AG08396 (cell line): ENCODE data around the gene TMEM169.
A peak's percentile ranks its signal among the peaks of the same experiment; 100 is the strongest.
"Not testable (repeated sequence)": the region's sequence is repeated elsewhere in the genome, so short reads cannot be mapped to it uniquely, and the experiment has no call there.

ENCODE experiments used
- DNase-seq: peaks from one replicate; pipeline ENCODE4 v3.0.0; 2012; ENCODE audit warnings: low spot score, mixed read lengths

TMEM169 gene

DNA sequence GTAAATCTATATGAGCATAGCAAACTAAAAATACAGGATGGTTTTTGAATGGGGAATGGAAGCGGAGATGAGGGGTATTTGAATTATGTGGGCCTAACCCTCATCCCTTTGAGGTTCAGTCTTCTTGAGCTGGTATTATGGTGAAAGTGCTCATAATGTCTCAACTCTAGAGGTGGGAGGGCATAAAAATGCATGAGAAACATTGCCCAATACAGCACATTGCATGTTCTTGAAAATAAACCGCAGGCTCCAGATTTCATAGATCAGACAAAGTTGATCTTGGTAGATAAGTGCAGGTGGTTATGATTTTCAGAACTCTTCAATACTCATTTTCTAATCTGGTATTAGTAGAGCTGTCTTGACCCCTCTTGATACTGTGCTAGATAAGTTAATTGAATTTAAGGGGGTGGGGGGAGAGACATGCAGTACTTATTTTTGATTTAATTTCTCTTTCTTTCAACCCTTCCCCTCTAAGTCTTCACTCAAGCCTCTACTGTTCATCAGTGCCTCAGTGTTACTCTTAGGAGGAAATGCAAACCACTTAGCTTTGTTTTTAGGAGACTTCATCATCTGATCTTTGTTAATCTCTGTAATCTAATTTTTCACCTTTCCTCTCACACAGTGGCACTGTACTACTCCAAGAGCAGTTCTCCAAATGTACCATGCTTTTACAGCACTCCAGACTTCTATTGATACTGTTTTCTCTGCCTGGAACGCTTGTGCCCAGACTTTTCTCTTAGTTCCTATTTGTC is 49.6 kb downstream of the TMEM169 start:
- no peak for DNase-seq

DNA sequence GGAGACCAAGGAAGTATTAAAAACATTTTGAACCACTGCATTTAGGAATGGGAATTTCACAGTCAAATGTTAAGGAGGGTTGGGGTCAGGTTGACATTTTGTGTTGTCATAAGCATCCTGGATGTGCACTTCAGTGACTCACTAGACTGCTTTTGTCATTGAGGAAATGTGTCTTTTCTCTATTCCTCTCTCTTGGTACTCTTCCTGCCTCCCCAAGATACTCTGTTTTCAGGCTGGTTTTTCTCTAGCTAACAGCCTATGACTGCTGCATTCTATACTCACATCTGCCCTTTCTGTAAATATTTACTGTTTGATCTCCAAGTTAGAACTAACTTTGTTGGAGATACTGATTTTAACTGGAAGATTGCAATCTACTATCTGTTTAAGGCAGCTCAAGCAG is 50.9 kb downstream of the TMEM169 start:
- DNase-seq, result no peak

DNA sequence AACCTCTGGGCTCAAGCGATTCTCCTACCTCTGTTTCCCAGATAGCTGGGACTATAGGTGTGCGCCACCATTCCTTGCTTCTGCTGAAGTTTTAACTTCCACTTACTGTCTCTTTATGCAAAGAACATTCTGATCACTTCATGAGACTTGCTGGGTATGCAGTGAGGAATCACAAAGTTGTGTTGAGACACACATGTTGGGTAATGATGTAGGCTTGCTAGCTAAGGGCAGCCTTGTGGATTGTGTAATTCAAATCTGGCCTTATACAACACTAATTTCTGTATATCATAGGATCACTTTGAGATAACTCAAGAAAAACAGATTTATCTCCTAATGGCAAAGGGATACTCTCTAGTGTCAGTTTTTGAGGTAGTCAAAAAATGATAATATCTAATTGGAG is 51.7 kb downstream of the TMEM169 start:
- DNase-seq, result no peak

DNA sequence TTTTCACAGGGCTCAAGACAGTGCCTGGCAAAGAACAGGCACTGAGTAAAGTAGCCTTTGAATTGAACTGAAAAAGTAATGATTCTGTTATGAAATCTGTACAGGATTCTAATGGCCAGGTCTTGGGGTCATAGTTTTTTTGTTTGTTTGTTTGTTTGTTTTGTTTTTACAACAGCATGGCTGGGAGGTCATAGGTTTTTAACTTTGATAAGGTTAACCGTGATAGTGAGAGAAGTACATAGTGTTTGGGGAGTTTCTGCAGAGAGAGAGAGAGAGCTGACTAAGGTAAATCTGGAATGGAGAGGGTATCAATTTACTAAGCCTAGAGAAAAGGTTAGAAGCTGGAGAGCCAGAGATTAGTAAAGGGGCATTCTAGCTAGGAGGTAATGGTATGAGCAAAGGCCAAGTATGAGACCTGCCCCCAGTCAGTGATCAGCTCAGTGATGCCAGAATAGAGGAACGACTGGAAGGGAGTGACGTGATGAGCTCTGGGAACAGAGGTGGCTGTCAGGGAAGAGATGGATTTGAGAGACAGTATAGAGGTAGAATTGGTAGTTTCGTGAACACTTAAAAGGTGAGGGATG is 53.3 kb downstream of the TMEM169 start:
- DNase-seq, result no peak

DNA sequence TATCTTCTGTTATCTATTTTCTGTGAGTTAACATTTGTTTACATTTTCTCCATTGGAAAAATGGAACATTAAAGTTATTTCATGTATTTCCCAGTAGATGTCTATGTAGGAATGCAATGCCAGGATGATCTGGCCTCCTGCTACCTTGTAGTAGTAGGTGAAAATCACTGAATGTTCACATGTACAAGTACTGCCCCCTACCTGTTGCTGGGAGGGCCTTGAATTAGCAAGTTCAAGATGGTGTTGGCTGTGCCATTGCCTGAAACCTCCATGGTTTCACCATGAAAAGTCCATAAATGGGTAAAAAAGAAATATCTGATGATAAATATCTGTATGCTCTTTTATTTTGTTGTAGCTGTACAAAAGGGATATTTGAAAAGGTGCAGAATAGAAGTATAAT is 58.2 kb downstream of the TMEM169 start:
- no peak for DNase-seq

DNA sequence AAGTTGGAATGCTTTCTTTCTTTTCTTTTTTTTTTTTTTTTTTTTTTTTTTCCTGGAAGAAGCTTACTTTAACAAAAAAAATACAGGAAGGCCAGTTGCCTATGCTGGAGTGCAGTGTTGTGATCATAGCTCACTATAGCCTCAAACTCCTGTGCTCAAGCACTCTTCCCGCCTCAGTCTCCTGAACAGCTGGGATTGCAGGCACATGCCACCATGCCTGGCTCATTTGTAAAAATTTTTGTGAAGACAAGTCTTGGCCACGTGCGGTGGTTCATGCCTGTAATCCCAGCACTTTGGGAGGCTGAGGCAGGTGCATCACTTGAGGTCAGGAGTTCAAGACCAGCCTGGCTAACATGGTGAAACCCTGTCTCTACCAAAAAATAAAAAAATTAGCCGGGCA is 59.8 kb downstream of the TMEM169 start:
- not testable (repeated sequence) for DNase-seq

DNA sequence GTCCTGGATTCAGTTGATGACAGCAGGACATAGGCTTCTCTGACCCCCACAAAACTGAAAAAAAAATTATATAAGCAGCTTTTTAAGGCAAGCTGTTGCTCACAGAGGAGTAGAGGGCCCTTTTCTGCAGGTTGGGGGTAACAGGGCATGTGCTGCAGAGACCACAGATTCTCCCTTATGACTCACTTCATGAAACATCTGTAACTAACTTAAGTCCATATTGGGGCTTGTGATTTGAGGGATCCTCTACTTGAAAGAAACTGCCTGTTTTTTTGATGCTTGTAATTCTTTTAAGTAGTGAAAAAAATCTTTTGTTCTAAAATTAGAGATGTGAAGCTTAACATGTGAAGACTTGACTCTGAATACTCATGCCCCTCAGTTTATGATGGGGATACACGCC is 60.8 kb downstream of the TMEM169 start:
- peak; percentile 37 for DNase-seq

DNA sequence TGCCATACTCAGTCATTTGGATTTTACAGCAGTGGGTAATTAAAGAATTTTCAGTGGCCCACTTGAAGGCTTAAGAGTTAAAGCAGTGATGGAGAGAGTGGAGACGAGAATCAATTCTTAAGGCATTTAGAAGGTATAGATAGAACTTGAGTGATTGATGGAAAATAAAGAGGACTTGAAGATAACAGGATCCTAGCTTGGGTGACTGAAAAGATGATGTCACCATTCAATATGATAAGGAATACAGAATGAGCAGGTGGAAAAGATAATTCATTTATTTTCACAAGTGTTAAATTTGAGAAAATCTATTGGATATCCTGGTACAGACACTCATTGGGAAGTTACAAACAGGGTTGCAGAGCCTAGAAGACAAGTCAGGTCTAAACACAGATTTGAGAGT is 62.7 kb downstream of the TMEM169 start:
- no peak for DNase-seq

DNA sequence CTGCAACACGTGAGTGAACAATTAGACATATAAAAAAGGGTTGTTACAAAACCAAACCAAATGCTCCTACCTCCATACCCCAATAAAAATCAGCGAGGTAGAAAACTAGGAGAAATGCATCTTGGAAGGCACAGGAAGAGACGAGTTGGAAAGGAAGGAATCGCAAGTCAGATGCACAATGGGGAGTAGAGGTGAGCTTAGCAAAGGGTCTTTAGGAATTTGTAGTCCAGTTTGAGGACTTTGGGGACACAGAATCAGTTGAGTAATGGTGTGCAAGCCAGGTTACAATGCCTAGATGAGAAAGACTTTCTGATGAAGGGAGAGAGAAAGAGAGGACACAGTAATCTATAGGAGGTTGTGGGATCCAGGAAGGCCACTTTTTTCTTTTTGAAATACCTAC is 63.1 kb downstream of the TMEM169 start:
- DNase-seq, result no peak

DNA sequence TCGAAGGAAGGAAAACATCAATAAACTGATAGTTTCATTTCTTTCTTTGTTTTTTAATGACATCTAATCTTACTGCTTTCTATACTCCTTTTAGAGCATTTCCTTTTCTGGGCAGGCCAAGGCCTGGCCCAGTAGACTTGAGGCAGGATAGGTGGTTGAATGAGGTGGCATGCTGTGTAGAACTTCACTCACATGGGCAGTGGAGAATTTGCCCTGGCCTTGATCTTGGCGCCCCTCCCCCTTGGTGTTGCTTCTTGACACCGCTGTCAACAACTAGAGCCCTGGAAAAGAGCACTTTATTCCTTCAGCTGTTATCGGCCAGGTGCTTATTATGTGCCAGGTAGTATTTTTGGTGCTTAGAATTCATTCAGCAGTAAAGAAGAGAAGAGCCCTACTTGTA is 64.9 kb downstream of the TMEM169 start:
- DNase-seq, result no peak

DNA sequence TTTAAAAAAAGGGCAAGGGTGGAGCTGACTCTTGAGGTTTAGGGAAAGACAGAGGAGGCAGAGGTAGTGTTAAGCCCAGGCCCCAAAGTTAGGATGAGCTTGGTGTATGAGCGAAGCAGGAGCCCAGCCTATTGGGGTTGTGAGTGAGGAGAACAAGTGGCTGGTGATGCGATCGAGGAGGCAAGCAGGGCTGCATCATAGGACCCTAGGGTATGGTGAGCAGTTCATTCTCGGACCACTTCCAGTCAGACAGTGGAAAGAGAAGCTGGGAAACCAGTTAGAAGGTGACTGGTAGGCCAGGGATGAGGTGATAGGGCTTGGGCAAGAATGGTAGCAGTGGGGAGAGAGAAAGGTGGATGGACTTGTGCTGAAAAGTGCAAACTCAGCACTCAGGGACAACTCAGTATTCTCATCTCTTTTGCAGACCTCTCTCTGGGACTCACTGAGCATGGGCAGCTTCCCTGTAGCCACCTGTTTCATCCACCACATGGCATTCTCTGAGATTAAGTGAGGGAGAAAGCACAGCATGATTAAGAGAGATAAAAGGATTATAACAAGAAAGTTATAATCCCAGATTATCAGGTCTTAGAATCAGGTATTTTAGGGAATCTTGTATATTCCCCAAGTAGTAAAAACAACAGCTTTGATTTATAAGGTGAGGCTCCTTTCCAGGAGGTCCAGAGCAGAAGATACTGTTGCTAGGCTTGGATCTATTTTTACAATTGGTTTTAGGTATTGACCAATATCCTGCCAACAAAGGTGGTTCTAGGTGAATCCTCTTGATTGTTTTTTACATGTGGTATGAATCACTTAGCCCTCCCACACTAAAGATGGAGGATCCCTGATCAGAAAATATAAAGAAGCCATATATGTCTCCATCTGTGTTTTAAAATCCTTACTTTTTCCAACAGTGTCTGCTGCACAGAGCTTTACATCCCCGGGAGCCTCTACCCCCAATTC is 65.7 kb downstream of the TMEM169 start:
- no peak for DNase-seq

DNA sequence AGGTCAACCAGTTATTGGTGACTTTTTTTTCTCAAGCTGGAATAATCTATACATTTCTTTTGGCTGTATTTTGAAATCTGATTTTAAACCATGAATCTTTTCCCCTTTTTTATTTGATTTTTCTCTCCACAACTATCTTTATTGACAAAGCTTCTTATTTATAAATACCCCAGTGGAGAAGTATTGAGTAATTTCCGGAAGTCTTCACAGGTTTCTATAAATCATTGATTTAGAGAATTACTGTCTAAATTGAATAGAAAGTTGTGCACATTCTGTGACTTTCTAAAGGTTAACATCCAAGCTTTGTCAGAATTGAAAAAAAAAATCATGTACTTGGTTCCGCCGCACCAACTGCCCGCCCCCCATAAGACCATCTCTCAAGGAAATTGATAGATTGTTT is 67.3 kb downstream of the TMEM169 start:
- no peak for DNase-seq

DNA sequence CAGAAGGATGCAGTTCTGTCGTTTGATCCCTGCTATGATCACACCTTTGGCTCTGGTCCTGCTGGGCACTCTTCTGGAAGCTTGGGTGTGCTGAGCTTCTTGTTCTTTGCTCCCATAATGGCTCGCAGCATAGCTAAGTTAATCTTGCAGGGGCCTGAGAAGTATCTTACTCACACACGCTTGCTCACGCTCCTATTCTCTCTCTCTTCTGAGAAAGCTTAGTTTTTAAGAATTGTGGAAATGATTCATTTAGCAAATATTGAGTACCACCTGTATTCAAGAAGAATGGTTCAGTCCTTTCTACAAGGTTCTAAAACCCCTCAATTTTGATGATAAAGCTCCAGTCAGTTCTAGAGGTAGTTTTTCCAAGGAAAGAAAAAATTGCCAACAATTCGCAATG is 68.0 kb downstream of the TMEM169 start:
- no peak for DNase-seq

DNA sequence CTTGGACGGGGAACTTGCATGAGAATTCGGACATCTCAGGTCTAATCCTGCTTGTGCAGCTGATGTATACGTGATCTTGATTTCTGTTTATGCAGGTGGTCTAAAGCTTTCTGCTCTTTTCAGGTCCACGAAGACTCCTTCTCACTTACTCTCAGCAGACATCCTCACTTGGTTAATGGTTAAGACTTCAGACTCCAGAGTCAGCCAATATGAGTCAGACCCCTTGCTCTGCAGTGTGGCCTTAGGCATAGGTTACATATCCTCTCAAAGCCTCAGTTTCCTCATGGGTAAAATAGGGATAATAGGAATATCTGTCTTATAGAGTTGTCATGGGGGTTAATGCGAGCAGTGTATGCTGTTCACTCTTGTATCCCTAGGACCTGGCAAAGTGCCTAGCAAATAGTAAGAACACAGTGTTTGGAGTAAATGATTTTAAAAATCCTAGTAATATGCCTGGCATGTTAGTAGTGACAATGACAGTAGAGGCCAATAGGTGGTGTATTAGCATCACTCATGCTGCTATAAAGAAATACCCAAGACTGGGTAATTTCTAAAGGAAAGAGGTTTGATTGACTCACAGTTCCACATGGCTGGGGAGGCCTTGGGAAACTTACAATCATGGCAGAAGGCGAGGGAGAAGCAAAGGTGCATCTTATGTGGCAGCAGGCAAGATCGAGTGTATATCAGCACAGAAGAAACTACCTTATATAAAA is 69.8 kb downstream of the TMEM169 start:
- no peak for DNase-seq
